Neural progenitor cell (in vitro differentiated cells): ENCODE data around the gene KIF1B. TPM values are rescaled to one million over a fixed set of nuclear protein-coding genes. Genes with fewer than 3 reads are reported as not detected.

Source experiments
- DNase-seq: peaks from one replicate; pipeline ENCODE4 v3.0.0-alpha.2; 2016; ENCODE audit warnings: low spot score
- H2AFZ ChIP-seq: fragments of 200-600 bp; sonication (generic); replicated peaks from 2 replicates; pipeline ENCODE4 v1.6.1; 2016; ENCODE audit warnings: antibody characterized with exemption
- H3F3A ChIP-seq: fragments of 200-600 bp; sonication (generic); 2 replicates; pipeline ENCODE4 v1.6.1; 2016; ENCODE audit warnings: antibody characterized with exemption, low read depth
- H3K27ac ChIP-seq: fragments of 200-600 bp; sonication (generic); 2 replicates; pipeline ENCODE4 v1.5.1; 2016; ENCODE audit warnings: mild to moderate bottlenecking
- H3K27me3 ChIP-seq: fragments of 200-600 bp; sonication (generic); 2 replicates; pipeline ENCODE4 v1.6.1; 2016; ENCODE audit warnings: mild to moderate bottlenecking, moderate library complexity
- H3K36me3 ChIP-seq: fragments of 200-600 bp; sonication (generic); 2 replicates; pipeline ENCODE4 v1.5.1; 2016
- H3K4me1 ChIP-seq: fragments of 200-600 bp; sonication (generic); 2 replicates; pipeline ENCODE4 v1.6.1; 2016; ENCODE audit warnings: mixed run types
- H3K4me2 ChIP-seq: fragments of 200-600 bp; sonication (generic); 2 replicates; pipeline ENCODE4 v1.6.1; 2016
- H3K4me3 ChIP-seq: fragments of 200-600 bp; sonication (generic); 2 replicates; pipeline ENCODE4 v1.5.1; 2016
- H3K79me2 ChIP-seq: fragments of 200-600 bp; sonication (generic); 2 replicates; pipeline ENCODE4 v1.6.1; 2016; ENCODE audit warnings: low read depth
- H3K9ac ChIP-seq: fragments of 200-600 bp; sonication (generic); 2 replicates; pipeline ENCODE4 v1.6.1; 2016
- H3K9me3 ChIP-seq: fragments of 200-600 bp; sonication (generic); 2 replicates; pipeline ENCODE4 v1.5.1; 2016; ENCODE audit warnings: low read depth
- H4K20me1 ChIP-seq: fragments of 200-600 bp; sonication (generic); 2 replicates; pipeline ENCODE4 v1.6.1; 2016; ENCODE audit warnings: low read depth
- H3K27ac Mint-ChIP-seq: 3 replicates; pipeline ENCODE4 v1.8.0; 2021; ENCODE audit warnings: mixed read lengths
- H3K27me3 Mint-ChIP-seq: 2 replicates; pipeline ENCODE4 v1.8.0; 2022; ENCODE audit warnings: low read depth, mild to moderate bottlenecking, inconsistent platforms, moderate library complexity, mixed read lengths; ENCODE audit not compliant: insufficient read depth
- H3K36me3 Mint-ChIP-seq: 3 replicates; pipeline ENCODE4 v1.8.0; 2021; ENCODE audit warnings: mixed read lengths
- H3K4me1 Mint-ChIP-seq: 3 replicates; pipeline ENCODE4 v1.8.0; 2021; ENCODE audit warnings: mixed read lengths
- H3K4me3 Mint-ChIP-seq: 3 replicates; pipeline ENCODE4 v1.8.0; 2021; ENCODE audit warnings: mild to moderate bottlenecking, moderate library complexity, mixed read lengths
- H3K9me3 Mint-ChIP-seq: 3 replicates; pipeline ENCODE4 v1.8.0; 2020; ENCODE audit warnings: mixed read lengths
- CTCF ChIP-seq: fragments of 200-600 bp; sonication (generic); IDR thresholded peaks from 2 replicates; pipeline ENCODE4 v1.5.1; 2017; ENCODE audit warnings: antibody characterized with exemption, mild to moderate bottlenecking
- EZH2 ChIP-seq: fragments of 200-600 bp; sonication (generic); IDR thresholded peaks from 2 replicates; pipeline ENCODE4 v1.6.1; 2017; ENCODE audit warnings: antibody characterized with exemption, mild to moderate bottlenecking, moderate library complexity
- EZH2phosphoT487 ChIP-seq: fragments of 200-600 bp; sonication (generic); IDR thresholded peaks from 2 replicates; pipeline ENCODE4 v1.6.1; 2017; ENCODE audit warnings: antibody characterized with exemption
- total RNA-seq: library from RNA; depleted of rRNA; stranded (reverse); fragments of >200 nt; gene quantifications from 2 replicates; pipeline ENCODE4 v1.2.3, GENCODE V29; 2015; ENCODE audit warnings: low replicate concordance

KIF1B gene
- total RNA-seq, 1 donor from 2014 or later = 52.0 TPM

- DNase-seq = peak; percentile 83
- Histone ChIP-seq H3K79me2 (no peaks in the 10 kb centered on the region), H3K27ac (no peak overlapping the region), H3K36me3 (peaks cover 18% of the 10 kb centered on the region), H3K4me1 (peaks cover 10% of the 10 kb centered on the region), H2AFZ (peak overlapping the region; percentile 15), H3F3A (peaks cover 25% of the 10 kb centered on the region), H3K9me3 (no peaks in the 10 kb centered on the region), H3K4me2 (peak overlapping the region; percentile 45), H3K4me3 (no peak overlapping the region), H4K20me1 (no peaks in the 10 kb centered on the region), H3K27me3 (no peaks in the 10 kb centered on the region), H3K9ac (no peak overlapping the region)
- H3K27ac Mint-ChIP-seq = peak overlapping the region; percentile 90
- H3K36me3 Mint-ChIP-seq = peaks cover 40% of the 10 kb centered on the region
- H3K27me3 Mint-ChIP-seq = peaks cover 2% of the 10 kb centered on the region
- no peak for TF ChIP-seq CTCF
- no peak for TF ChIP-seq EZH2
- no peak for TF ChIP-seq EZH2phosphoT487
- H3K4me1 Mint-ChIP-seq = peaks cover 15% of the 10 kb centered on the region
- no peak overlapping the region for H3K4me3 Mint-ChIP-seq
- H3K9me3 Mint-ChIP-seq = no peaks in the 10 kb centered on the region
Observed at GRCh38 chr1:10339815-10340214, 129.4 kb downstream of the KIF1B start.

GRCh38 chr1:10340930-10341590 is 130.7 kb downstream of the KIF1B start:
- DNase-seq = no peak
- Histone ChIP-seq H3K9me3 (no peaks in the 10 kb centered on the region), H3K36me3 (peaks cover 18% of the 10 kb centered on the region), H4K20me1 (no peaks in the 10 kb centered on the region), H3K4me2 (no peak overlapping the region), H3K9ac (no peak overlapping the region), H3K79me2 (no peaks in the 10 kb centered on the region), H3F3A (peaks cover 25% of the 10 kb centered on the region), H2AFZ (no peak overlapping the region), H3K27ac (no peak overlapping the region), H3K4me3 (no peak overlapping the region), H3K4me1 (peaks cover 10% of the 10 kb centered on the region), H3K27me3 (no peaks in the 10 kb centered on the region)
- Mint-ChIP-seq H3K27ac (no peak overlapping the region), H3K36me3 (peaks cover 41% of the 10 kb centered on the region), H3K4me3 (no peak overlapping the region), H3K27me3 (peaks cover 2% of the 10 kb centered on the region), H3K9me3 (no peaks in the 10 kb centered on the region), H3K4me1 (peaks cover 15% of the 10 kb centered on the region)
- TF ChIP-seq EZH2 = no peak
- no peak for TF ChIP-seq EZH2phosphoT487
- no peak for TF ChIP-seq CTCF

- Histone ChIP-seq H3K27me3 (no peaks in the 10 kb centered on the region), H2AFZ (no peak overlapping the region), H3F3A (peaks cover 6% of the 10 kb centered on the region), H3K79me2 (no peaks in the 10 kb centered on the region), H3K36me3 (peaks cover 8% of the 10 kb centered on the region), H3K27ac (no peak overlapping the region), H3K4me2 (no peak overlapping the region), H3K9me3 (no peaks in the 10 kb centered on the region), H3K4me3 (no peak overlapping the region), H3K4me1 (peaks cover 13% of the 10 kb centered on the region), H4K20me1 (no peaks in the 10 kb centered on the region), H3K9ac (no peak overlapping the region)
- Mint-ChIP-seq H3K4me3 (no peak overlapping the region), H3K27me3 (no peaks in the 10 kb centered on the region), H3K4me1 (no peaks in the 10 kb centered on the region), H3K27ac (no peak overlapping the region), H3K9me3 (no peaks in the 10 kb centered on the region), H3K36me3 (peaks cover 38% of the 10 kb centered on the region)
- no peak for TF ChIP-seq EZH2
- no peak for TF ChIP-seq CTCF
- TF ChIP-seq EZH2phosphoT487 = no peak
- no peak for DNase-seq
Observed at GRCh38 chr1:10347109-10347508, 136.7 kb downstream of the KIF1B start.
